DOHH2 (cell line): ENCODE results near the gene NCAPG2.

ENCODE experiments used
- CTCF ChIP-seq: fragments of 200-600 bp; sonication (generic); IDR thresholded peaks from one replicate; pipeline ENCODE4 v1.5.1; 2014; ENCODE audit warnings: antibody characterized with exemption, mild to moderate bottlenecking, low read depth, low read length; ENCODE audit not compliant: poor library complexity, severe bottlenecking
- EZH2phosphoT487 ChIP-seq: fragments of 200-600 bp; sonication (generic); IDR thresholded peaks from 2 replicates; pipeline ENCODE4 v1.6.1; 2017; ENCODE audit warnings: borderline replicate concordance, mild to moderate bottlenecking, antibody characterized with exemption, low read length, moderate library complexity, mixed read lengths

GRCh38 chr7:158596309-158596708 is 108.3 kb downstream of the NCAPG2 start:
- no peak for TF ChIP-seq CTCF
- no peak for TF ChIP-seq EZH2phosphoT487
